GM21786 (cell line): ENCODE measurements around the gene PPME1.
"Not testable (repeated sequence)": the region's sequence is repeated elsewhere in the genome, so short reads cannot be mapped to it uniquely, and the experiment has no call there.

ENCODE experiments used
- ATAC-seq: cut with Tn5 transposase; IDR thresholded peaks from one replicate; pipeline ENCODE4 v1.9.1; 2021; ENCODE audit not compliant: unreplicated experiment

PPME1 gene

GRCh38 chr11:74170694-74171629 is at the start of gene PPME1, which contains the start of gene C2CD3:
Gene PPME1, plus strand, starts transcription at chr11:74171289. Its CDS starts 133 bp downstream, at chr11:74171422.
Gene C2CD3, minus strand, starts transcription at chr11:74171002. Its CDS starts 210 bp downstream, at chr11:74170792.
- peak; percentile 95 for ATAC-seq

- ATAC-seq = no peak
Observed at GRCh38 chr11:74121804-74122203, 49.3 kb upstream of the PPME1 start.

DNA sequence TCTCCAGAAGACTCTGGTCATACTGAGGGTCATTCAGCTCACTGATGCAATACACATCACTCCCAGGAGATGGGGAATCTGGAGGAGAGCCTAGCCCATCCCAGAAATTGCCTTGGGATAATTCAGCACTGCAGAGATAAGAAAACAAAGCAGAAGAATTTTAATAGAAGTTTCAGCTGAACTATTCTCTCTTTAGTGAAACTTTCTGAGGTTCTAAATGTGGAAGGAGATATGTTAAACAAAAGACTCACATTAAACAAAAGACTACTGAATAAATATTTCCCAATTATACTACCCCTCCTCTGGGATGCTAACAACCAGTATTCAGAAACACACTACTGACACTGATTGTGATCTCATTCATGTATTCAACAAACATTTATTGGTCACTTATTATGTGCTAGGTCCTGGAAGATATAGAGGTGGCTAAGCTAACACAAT is 48.1 kb upstream of the PPME1 start:
- ATAC-seq = no peak

GRCh38 chr11:74129121-74129520 is 42.0 kb upstream of the PPME1 start:
- not testable (repeated sequence) for ATAC-seq

- no peak for ATAC-seq
Observed at GRCh38 chr11:74132833-74133232, 38.3 kb upstream of the PPME1 start.

DNA sequence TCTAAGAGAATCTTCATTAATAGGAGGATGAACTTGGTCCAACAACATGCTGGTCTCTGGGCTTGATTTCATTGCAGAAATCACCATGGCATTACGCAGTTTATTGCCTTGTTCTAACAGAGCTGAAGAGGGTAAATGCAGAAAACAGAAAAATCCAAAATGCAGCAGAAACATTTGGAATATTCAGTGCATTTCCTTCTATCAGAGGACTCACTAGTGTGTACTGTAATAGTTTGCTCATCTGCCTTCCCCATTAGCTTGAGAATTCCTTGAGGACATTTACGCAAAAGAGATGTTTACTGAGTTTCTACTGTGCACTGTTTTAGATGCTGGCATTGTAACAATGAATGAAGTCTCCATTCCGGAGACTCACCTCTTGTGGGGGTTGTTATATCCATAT is 37.7 kb upstream of the PPME1 start:
- ATAC-seq = no peak

DNA sequence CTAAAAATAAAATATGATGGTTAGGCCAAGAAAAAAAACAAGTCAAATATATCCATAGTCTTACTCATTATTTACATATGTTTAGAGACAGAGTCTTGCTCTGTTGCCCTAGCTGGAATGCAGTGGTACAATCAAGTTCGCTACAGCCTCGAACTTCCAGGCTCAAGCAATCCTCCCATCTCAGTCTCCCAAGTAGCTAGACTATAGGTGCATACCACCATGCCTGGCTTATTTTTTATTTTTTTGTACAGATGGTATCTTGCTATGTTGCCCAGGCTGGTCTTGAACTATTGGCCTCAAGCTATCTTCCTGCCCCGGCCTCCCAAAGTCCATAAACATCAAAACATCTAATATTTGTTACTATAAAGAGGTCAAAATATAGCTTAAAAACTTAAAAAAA is 36.4 kb upstream of the PPME1 start:
- no peak for ATAC-seq

GRCh38 chr11:74135127-74135840 is 35.8 kb upstream of the PPME1 start:
- no peak for ATAC-seq

- ATAC-seq = no peak
Observed at GRCh38 chr11:74138021-74138420, 33.1 kb upstream of the PPME1 start.

GRCh38 chr11:74138572-74138971 is 32.5 kb upstream of the PPME1 start:
- ATAC-seq = no peak

- no peak for ATAC-seq
Observed at GRCh38 chr11:74139151-74139918, 31.8 kb upstream of the PPME1 start.

GRCh38 chr11:74139919-74140431 is 31.1 kb upstream of the PPME1 start:
- ATAC-seq = not testable (repeated sequence)

- no peak for ATAC-seq
Observed at GRCh38 chr11:74141241-74141695, 29.8 kb upstream of the PPME1 start.

DNA sequence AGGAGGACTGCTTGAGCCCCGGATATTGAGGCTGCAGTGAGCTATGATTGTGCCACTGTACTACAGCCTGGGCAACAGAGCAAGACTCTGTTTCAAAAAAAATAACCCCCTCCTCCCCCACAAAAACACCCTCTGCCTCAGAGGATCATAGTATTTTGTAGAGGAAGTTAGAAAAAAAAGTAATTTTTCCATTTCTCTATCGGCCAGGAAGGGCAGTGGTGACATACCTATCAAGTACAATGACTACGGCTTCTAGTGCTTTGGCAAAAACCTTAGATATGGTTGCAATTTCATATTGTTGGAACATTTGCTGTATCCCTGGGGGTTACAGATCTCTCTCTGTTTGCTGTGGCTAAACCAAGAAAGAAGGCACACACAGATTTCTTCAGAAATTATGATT is 29.2 kb upstream of the PPME1 start:
- ATAC-seq = no peak

- no peak for ATAC-seq
Observed at GRCh38 chr11:74142624-74143023, 28.5 kb upstream of the PPME1 start.

DNA sequence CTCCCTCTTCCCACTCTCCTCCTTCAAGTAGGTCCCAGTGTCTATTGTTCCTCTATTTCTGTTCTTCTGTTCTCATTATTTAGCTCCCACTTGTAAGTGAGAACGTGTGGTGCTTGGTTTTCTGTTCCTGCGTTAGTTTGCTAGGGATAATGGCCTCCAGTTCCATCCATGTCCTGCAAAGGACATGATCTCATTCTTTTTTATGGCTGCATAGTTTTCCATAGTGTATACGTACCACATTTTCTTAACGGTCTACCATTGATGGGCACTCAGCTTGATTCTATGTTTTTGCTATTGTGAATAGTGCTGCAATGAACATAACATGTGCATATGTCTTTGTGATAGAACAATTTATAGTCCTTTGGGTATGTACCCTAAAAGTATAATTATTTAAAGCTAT is 26.5 kb upstream of the PPME1 start:
- no peak for ATAC-seq

- no peak for ATAC-seq
Observed at GRCh38 chr11:74147199-74147929, 23.7 kb upstream of the PPME1 start.

- no peak for ATAC-seq
Observed at GRCh38 chr11:74153224-74153623, 17.9 kb upstream of the PPME1 start.

DNA sequence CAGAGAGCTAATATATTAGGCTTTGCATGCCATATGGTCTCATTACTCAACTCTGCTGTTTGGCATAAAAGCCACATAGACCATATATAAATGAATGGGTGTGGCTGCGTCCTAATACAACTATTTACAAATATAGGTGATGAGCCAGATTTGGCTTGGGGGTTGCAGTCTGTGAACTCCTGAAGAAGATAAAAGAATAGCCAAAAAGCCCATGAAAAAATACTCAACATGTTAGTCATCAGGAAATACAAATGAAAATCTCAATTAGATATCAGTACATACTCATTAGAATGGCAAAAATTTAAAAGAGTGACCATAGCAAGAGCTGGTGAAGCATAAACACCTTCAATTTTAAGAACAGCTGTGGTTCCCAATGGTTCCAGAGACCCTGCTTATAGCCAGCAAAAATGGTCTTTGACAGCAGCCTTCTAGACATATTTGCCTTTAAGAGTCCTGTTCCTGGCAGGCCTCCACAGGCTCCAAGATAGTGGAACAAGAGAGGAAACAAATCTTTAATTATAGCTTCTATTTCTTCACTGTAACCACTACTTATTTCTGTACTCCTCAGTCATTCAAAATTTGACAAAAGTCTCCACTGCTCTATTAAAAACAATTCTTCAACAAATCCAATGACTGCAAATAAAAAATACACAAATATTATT is 16.3 kb upstream of the PPME1 start:
- no peak for ATAC-seq

DNA sequence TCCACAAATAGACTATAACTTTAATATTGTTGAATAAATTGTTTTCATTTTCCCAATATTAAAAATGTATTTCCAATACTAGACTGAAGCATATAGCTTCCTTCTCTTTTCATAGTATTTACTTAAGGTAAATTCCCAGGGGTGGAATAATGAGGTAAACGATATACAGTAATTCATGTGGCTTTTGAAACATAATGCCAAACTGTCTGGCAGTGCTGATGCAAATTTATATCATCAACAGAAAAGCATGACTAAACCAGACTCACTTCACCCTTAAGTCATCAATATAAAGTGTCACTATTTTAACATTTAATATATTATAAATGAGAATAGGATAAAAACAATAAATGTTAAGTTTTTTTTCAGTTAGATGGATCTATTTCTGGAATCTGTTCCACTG is 13.9 kb upstream of the PPME1 start:
- ATAC-seq = no peak
